Measurements from ENCODE around the gene COQ10A. TPM values are rescaled to one million over a fixed set of nuclear protein-coding genes. Genes with fewer than 3 reads are reported as not detected.
"Not testable (repeated sequence)": the region's sequence is repeated elsewhere in the genome, so short reads cannot be mapped to it uniquely, and the experiment has no call there.

Gene COQ10A
- total RNA-seq, 1 experiment from 2014 or later, result 24.4 TPM

DNA sequence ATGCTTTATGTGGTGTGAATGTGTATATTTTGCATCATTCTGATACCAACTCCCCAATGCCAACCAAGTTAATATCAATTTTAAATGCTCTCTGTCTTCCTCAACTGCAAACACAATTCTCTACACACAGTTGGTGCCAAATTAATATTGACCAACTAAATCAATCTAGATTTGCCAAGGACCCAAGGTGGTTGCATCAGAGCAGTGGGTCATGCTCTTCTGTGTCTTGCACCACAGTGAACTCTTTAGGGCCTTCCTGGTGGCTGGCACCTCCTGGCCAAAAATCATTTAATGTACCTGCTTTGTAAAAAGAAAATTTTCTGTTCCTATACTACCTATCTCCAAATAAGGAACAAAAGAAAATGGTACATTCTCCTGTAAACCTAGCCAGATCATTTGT lies 14.1 kb downstream of the COQ10A start (continued):
- TF ChIP-seq, protein P1, sequence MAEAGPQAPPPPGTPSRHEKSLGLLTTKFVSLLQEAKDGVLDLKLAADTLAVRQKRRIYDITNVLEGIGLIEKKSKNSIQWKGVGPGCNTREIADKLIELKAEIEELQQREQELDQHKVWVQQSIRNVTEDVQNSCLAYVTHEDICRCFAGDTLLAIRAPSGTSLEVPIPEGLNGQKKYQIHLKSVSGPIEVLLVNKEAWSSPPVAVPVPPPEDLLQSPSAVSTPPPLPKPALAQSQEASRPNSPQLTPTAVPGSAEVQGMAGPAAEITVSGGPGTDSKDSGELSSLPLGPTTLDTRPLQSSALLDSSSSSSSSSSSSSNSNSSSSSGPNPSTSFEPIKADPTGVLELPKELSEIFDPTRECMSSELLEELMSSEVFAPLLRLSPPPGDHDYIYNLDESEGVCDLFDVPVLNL (CRISPR knock-in tag; IDR thresholded peaks at IDR 0.05; ENCODE audit: borderline replicate concordance, low read depth), result no peak

DNA sequence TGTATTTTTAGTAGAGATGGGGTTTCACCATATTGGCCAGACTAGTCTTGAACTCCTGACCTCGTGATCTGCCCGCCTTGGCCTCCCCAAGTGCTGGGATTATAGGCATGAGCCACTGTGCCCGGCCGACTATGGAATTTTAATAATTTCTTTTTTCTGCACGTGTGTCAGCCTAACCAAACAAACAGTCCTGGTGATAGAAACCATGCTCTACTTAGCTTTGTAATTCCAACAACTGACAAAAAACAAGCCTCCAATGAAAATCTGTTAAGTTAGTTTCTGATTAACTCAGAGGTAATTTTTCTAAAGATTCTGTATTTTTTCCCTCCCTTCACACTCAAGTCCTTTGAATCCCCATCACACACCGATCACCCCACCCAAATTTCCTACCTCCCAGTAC lies 15.3 kb downstream of the COQ10A start:
- ChIA-PET POLR2A (no interaction called here), CTCF (no interaction called here)
- Mint-ChIP-seq H3K27ac (peak overlapping the region; percentile 73), H3K36me3 (peaks cover 54% of the 10 kb centered on the region), H3K9me3 (no peaks in the 10 kb centered on the region), H3K27me3 (ENCODE audit: low read depth) (no peaks in the 10 kb centered on the region), H3K4me3 (no peak overlapping the region), H3K4me1 (peaks cover 9% of the 10 kb centered on the region)
- no peak for ATAC-seq
- TF ChIP-seq PRRX2 (CRISPR knock-in tag; IDR thresholded peaks at IDR 0.05), result no peak
- no peak for DNase-seq (ENCODE audit: low spot score)

DNA sequence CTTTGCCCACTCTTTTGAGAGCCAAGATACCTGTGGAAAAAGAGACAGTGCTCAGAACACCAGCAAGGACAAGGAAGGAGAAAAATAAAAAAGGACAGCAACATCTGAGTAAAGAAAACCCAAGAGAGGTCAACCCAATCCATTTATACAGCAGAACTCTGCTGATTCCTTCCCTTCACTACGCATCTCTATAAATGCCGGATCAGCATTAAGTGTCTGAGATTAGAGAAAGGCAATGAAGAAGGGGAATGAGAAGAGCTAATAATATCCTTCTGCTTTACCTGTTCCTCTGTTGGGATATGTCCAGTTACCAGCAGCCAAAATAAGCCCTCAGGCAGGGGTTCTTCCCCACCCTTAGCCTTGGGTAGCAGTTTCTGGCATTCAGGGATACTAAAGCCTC lies 15.8 kb downstream of the COQ10A start:
- peaks cover 9% of the 10 kb centered on the region for H3K4me1 Mint-ChIP-seq
- H3K9me3 Mint-ChIP-seq, result no peaks in the 10 kb centered on the region
- CTCF ChIA-PET, result no interaction called here
- H3K27me3 Mint-ChIP-seq (ENCODE audit: low read depth), result no peaks in the 10 kb centered on the region
- no peak for DNase-seq (ENCODE audit: low spot score)
- no peak overlapping the region for H3K4me3 Mint-ChIP-seq
- H3K36me3 Mint-ChIP-seq, result peaks cover 53% of the 10 kb centered on the region
- no peak for ATAC-seq
- TF ChIP-seq JAZF1 (CRISPR knock-in tag; IDR thresholded peaks at IDR 0.05) (no peak), ATF1 (CRISPR knock-in tag; IDR thresholded peaks at IDR 0.05) (no peak), ZNF232 (CRISPR knock-in tag; IDR thresholded peaks at IDR 0.05) (no peak), SMAD3 (CRISPR knock-in tag; IDR thresholded peaks at IDR 0.05; ENCODE audit: borderline replicate concordance) (no peak), NR2C2 (CRISPR knock-in tag; IDR thresholded peaks at IDR 0.05) (no peak), TEAD4 (CRISPR knock-in tag; IDR thresholded peaks at IDR 0.05) (no peak)
- TF ChIP-seq, protein P2, sequence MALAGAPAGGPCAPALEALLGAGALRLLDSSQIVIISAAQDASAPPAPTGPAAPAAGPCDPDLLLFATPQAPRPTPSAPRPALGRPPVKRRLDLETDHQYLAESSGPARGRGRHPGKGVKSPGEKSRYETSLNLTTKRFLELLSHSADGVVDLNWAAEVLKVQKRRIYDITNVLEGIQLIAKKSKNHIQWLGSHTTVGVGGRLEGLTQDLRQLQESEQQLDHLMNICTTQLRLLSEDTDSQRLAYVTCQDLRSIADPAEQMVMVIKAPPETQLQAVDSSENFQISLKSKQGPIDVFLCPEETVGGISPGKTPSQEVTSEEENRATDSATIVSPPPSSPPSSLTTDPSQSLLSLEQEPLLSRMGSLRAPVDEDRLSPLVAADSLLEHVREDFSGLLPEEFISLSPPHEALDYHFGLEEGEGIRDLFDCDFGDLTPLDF (CRISPR knock-in tag; IDR thresholded peaks at IDR 0.05), result no peak
- TF ChIP-seq, protein P3, sequence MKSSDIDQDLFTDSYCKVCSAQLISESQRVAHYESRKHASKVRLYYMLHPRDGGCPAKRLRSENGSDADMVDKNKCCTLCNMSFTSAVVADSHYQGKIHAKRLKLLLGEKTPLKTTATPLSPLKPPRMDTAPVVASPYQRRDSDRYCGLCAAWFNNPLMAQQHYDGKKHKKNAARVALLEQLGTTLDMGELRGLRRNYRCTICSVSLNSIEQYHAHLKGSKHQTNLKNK (CRISPR knock-in tag; IDR thresholded peaks at IDR 0.05), result no peak
- TF ChIP-seq, protein P4, sequence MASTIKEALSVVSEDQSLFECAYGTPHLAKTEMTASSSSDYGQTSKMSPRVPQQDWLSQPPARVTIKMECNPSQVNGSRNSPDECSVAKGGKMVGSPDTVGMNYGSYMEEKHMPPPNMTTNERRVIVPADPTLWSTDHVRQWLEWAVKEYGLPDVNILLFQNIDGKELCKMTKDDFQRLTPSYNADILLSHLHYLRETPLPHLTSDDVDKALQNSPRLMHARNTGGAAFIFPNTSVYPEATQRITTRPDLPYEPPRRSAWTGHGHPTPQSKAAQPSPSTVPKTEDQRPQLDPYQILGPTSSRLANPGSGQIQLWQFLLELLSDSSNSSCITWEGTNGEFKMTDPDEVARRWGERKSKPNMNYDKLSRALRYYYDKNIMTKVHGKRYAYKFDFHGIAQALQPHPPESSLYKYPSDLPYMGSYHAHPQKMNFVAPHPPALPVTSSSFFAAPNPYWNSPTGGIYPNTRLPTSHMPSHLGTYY (CRISPR knock-in tag; IDR thresholded peaks at IDR 0.05), result no peak
- POLR2A ChIA-PET, result no interaction called here
- peak overlapping the region; percentile 73 for H3K27ac Mint-ChIP-seq

DNA sequence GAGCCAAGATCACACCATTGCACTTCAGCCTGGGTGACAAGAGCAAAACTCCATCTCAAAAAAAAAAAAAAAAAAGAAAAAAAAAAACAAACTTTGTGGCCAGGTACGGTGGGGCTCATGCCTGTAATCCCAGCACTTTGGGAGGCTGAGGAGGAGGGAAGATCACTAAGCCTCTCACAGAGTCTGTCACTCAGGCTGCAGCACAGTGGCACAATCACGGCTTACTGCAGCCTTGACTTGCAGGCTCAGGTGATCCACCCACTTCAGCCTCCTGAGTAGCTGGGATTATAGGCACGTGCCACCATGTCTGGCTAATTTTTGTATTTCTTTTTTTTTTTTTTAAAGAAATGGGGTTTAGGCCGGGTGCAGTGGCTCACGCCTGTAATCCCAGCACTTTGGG lies 17.5 kb downstream of the COQ10A start:
- H3K27ac Mint-ChIP-seq; POLR2A ChIA-PET; H3K4me3 Mint-ChIP-seq; H3K27me3 Mint-ChIP-seq (ENCODE audit: low read depth); H3K9me3 Mint-ChIP-seq; DNase-seq (ENCODE audit: low spot score); ATAC-seq; H3K4me1 Mint-ChIP-seq; CTCF ChIA-PET: not testable (repeated sequence)
- H3K36me3 Mint-ChIP-seq, result peaks cover 44% of the 10 kb centered on the region

DNA sequence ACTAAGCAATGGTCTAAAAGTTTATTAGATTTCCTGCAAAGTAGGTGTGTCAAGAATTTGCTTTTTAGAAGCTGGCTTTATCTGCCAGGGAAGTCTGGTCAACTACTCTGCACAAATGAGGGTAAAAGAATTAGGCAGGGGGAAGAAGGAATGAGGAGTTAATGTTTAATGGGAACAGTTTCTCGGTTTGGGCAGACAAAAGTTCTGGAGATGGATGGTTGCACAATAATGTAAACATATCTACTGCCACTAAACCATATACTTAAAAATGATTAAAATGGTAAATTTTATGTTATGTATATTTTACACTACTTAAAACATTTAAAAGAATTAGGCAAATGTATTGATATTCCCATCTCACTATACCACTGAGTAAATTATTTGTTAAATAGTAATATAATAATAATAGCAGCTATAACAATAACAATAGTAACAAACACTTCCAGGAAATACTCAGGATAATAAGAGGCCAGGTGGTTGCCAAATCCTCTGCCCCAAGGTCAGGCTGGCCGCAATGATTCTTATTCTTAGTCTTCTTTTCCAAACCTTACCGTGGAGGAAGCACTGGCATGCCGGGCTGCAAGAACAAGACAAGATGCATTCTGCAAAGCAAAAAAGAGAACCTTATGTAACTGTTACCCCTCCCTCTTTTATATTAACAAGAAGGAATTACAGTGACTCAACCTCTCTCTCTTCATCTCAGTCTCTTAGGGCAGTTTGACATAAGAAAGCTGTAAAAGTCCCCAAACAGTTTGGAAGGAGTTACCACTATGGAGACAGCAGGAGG lies 19.5 kb downstream of the COQ10A start:
- H3K27me3 Mint-ChIP-seq (ENCODE audit: low read depth), result no peaks in the 10 kb centered on the region
- peaks cover 9% of the 10 kb centered on the region for H3K4me1 Mint-ChIP-seq
- no peak overlapping the region for H3K4me3 Mint-ChIP-seq
- no peaks in the 10 kb centered on the region for H3K9me3 Mint-ChIP-seq
- H3K27ac Mint-ChIP-seq, result peak overlapping the region; percentile 84
- ATAC-seq, result no peak
- CTCF ChIA-PET, result interaction anchor here (0.9 to 1.6 kb wide), 9 partner anchors 12 to 178 kb away, joined by 3 to 8 read pairs (median 4); partner anchors contain the start of genes ANKRD52, COQ10A and RNF41
- POLR2A ChIA-PET, result no interaction called here
- peaks cover 47% of the 10 kb centered on the region for H3K36me3 Mint-ChIP-seq
- DNase-seq (ENCODE audit: low spot score), result no peak
- TF ChIP-seq, protein P5, sequence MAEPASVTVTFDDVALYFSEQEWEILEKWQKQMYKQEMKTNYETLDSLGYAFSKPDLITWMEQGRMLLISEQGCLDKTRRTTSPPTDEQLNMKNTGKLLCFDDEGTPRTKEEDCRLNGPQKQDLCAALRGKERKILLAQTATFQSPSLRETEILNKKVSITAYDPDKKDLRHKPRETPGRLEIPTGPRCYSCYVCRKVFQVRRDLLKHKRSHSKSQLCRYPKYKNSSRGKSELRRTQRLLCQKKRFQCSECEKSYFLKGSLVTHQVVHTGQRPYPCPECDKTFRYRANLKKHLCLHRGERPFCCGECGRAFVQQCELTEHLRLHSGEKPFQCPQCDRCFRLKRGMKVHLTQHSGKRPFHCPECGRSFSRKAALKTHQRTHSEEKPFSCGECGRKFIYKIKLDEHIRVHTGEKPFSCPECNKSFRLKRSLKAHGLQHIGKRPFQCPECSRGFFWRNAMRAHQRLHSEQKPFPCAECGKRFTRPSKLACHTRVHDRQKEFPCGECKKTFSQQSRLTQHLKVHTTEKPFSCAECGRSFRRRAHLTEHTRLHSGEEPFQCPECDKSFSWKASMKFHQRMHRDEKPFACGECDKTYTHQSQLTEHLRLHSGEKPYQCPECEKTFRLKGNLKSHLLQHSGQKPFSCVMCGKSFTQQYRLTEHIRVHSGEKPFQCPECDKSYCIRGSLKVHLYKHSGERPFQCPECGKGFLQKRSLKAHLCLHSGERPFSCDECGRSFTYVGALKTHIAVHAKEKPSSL (CRISPR knock-in tag; conservative IDR thresholded peaks at IDR 0.05), result no peak
- TF ChIP-seq PRRX2 (CRISPR knock-in tag; IDR thresholded peaks at IDR 0.05) (no peak), RELA (CRISPR knock-in tag; IDR thresholded peaks at IDR 0.05; ENCODE audit: borderline replicate concordance) (no peak), GTF2I (CRISPR knock-in tag; conservative IDR thresholded peaks at IDR 0.05) (no peak), FOXK1 (CRISPR knock-in tag; IDR thresholded peaks at IDR 0.05) (no peak)
- TF ChIP-seq, protein P2 (CRISPR knock-in tag; IDR thresholded peaks at IDR 0.05), result no peak
- TF ChIP-seq, protein P6, sequence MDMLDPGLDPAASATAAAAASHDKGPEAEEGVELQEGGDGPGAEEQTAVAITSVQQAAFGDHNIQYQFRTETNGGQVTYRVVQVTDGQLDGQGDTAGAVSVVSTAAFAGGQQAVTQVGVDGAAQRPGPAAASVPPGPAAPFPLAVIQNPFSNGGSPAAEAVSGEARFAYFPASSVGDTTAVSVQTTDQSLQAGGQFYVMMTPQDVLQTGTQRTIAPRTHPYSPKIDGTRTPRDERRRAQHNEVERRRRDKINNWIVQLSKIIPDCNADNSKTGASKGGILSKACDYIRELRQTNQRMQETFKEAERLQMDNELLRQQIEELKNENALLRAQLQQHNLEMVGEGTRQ (CRISPR knock-in tag; IDR thresholded peaks at IDR 0.05), result no peak
